HepG2 (cell line): ENCODE measurements around the gene PRDM9. TPM values are rescaled to one million over a fixed set of nuclear protein-coding genes. Genes with fewer than 3 reads are reported as not detected.
A peak's percentile ranks its signal among the peaks of the same experiment; 100 is the strongest.

ENCODE experiments used
- ATAC-seq: fragments of 200-7000 bp; cut with Tn5 transposase; 3 replicates; pipeline ENCODE4 v1.9.1; 2020; ENCODE audit warnings: mild to moderate bottlenecking, moderate library complexity
- BruUV-seq: library from RNA; stranded (reverse); fragments of 400-500 nt; replicated peaks from 2 replicates; lab custom pipeline; 2021; lab: Mats Ljungman, UMichigan
- CTCF ChIA-PET: fragments of 300-600 bp; formaldehyde crosslinking; extraction: SDS; loops from one replicate; lab custom pipeline; 2021; ENCODE audit warnings: low total read pairs, inconsistent platforms, low intra/inter-chr PET ratio; lab: Yijun Ruan, JAX
- POLR2A ChIA-PET: fragments of 350-600 bp; sonication (Branson Sonifier 250); formaldehyde crosslinking; loops from one replicate; lab custom pipeline; 2020; ENCODE audit warnings: antibody characterized with exemption, inconsistent platforms; lab: Yijun Ruan, JAX
- DNase-seq: peaks from one replicate; pipeline ENCODE4 v3.0.0-alpha.2; 2015; ENCODE audit warnings: low spot score
- FAIRE-seq: peaks from 3 replicates; lab custom pipeline; 2011; peaks lifted over from hg19 to GRCh38; lab: Jason Lieb, UNC
- H2AFZ ChIP-seq: one replicate; pipeline ENCODE4 v1.6.1; 2011; ENCODE audit warnings: low read length, inconsistent platforms
- H3K27ac ChIP-seq: fragments of 300-600 bp; 3 replicates; pipeline ENCODE4 v1.8.0; 2011; ENCODE audit warnings: mixed run types, mild to moderate bottlenecking, mixed read lengths, low read length, inconsistent platforms; ENCODE audit not compliant: insufficient read depth; ENCODE audit errors: extremely low read length
- H3K27me3 ChIP-seq, 2 experiments: fragments of 200-600 bp in 1 of 2; 2 replicates in 1 of 2; 3 replicates in 1 of 2; pipeline versions ENCODE4 v1.6.0 to v1.8.0; 2011; ENCODE audit warnings: low read length in 2 of 2, mild to moderate bottlenecking in 2 of 2, moderate library complexity in 2 of 2, inconsistent platforms in 1 of 2; ENCODE audit not compliant: insufficient read depth in 2 of 2, control insufficient read depth in 1 of 2
- H3K36me3 ChIP-seq, 2 experiments: fragments of 200-600 bp in 1 of 2; replicated peaks in 1 of 2; 2 replicates in 1 of 2; 3 replicates in 1 of 2; pipeline versions ENCODE4 v1.5.1 to v1.8.0; 2011; ENCODE audit warnings: low read length in 2 of 2, inconsistent platforms in 1 of 2; ENCODE audit not compliant: insufficient read depth in 2 of 2, control insufficient read depth in 1 of 2
- H3K4me1 ChIP-seq: 2 replicates; pipeline ENCODE4 v1.5.1; 2012; ENCODE audit warnings: low read length, inconsistent platforms; ENCODE audit not compliant: insufficient read depth
- H3K4me2 ChIP-seq: 2 replicates; pipeline ENCODE4 v1.6.0; 2011; ENCODE audit warnings: low read depth, low read length, inconsistent platforms
- H3K4me3 ChIP-seq, 3 experiments: fragments of 200-600 bp in 1 of 3; sonication (generic), shearing (Covaris generic) in 1 of 3; replicated peaks in 1 of 3; 2 replicates each; pipeline ENCODE4 v1.5.1; 2011 to 2016; ENCODE audit warnings: low read length in 3 of 3, inconsistent platforms in 2 of 3, low read depth in 2 of 3, mild to moderate bottlenecking in 2 of 3, control low read depth in 1 of 3, mixed read lengths in 1 of 3; ENCODE audit not compliant: insufficient read depth in 1 of 3
- H3K79me2 ChIP-seq: one replicate; pipeline ENCODE4 v1.6.1; 2011; ENCODE audit warnings: low read length, inconsistent platforms; ENCODE audit not compliant: insufficient read depth
- H3K9ac ChIP-seq: 2 replicates; pipeline ENCODE4 v1.6.0; 2011; ENCODE audit warnings: mild to moderate bottlenecking, low read depth, low read length, inconsistent platforms; ENCODE audit not compliant: insufficient read depth
- H3K9me3 ChIP-seq: 2 replicates; pipeline ENCODE4 v1.5.1; 2012; ENCODE audit warnings: mild to moderate bottlenecking, low read length
- H4K20me1 ChIP-seq: 2 replicates; pipeline ENCODE4 v1.6.0; 2011; ENCODE audit warnings: inconsistent platforms, mild to moderate bottlenecking, low read length, moderate library complexity; ENCODE audit not compliant: insufficient read depth
- BORCS8-MEF2B ChIP-seq: sonication (generic); formaldehyde crosslinking; IDR thresholded peaks from 2 replicates; pipeline ENCODE4 v1.8.0; 2022; ENCODE audit warnings: mild to moderate bottlenecking, missing genetic modification reagents
- E2F5 ChIP-seq: sonication (generic); formaldehyde crosslinking; conservative IDR thresholded peaks from 2 replicates; pipeline ENCODE4 v1.4.0; 2020; ENCODE audit warnings: missing genetic modification reagents
- HNRNPLL ChIP-seq: fragments of 200-400 bp; formaldehyde crosslinking; IDR thresholded peaks from 2 replicates; pipeline ENCODE4 v1.6.1; 2017; ENCODE audit warnings: mild to moderate bottlenecking, low read depth, low read length; ENCODE audit not compliant: poor library complexity, severe bottlenecking
- LCORL ChIP-seq, 2 experiments: fragments of 450-650 bp in 1 of 2; sonication (generic) in 1 of 2; formaldehyde crosslinking in 1 of 2; IDR thresholded peaks; 2 replicates each; pipeline versions ENCODE4 v1.5.0 to v1.6.1; 2017 to 2020; ENCODE audit warnings: antibody characterized with exemption in 1 of 2, missing genetic modification reagents in 1 of 2
- STAG1 ChIP-seq: sonication (generic); formaldehyde crosslinking; IDR thresholded peaks from 2 replicates; pipeline ENCODE4 v1.4.0; 2020; ENCODE audit warnings: missing genetic modification reagents
- TARDBP ChIP-seq: sonication (generic); formaldehyde crosslinking; IDR thresholded peaks from 2 replicates; pipeline ENCODE4 v1.8.0; 2022; ENCODE audit warnings: mild to moderate bottlenecking, missing genetic modification reagents
- ZNF138 ChIP-seq: sonication (generic); formaldehyde crosslinking; IDR thresholded peaks from 2 replicates; pipeline ENCODE4 v1.5.0; 2020; ENCODE audit warnings: mild to moderate bottlenecking, low read depth, missing genetic modification reagents
- ZNF709 ChIP-seq: sonication (generic); formaldehyde crosslinking; IDR thresholded peaks from 2 replicates; pipeline ENCODE4 v1.5.0; 2020; ENCODE audit warnings: mild to moderate bottlenecking, missing genetic modification reagents
- ZNF777 ChIP-seq: sonication (generic); formaldehyde crosslinking; IDR thresholded peaks from 2 replicates; pipeline ENCODE4 v1.4.0; 2020; ENCODE audit warnings: missing genetic modification reagents
- ZNF792 ChIP-seq: IDR thresholded peaks from 2 replicates; pipeline ENCODE4 v1.6.1; 2016
- WGBS: methylation state at CpG from one replicate; pipeline ENCODE4 v1.1.6; 2017; ENCODE audit warnings: low lambda C conversion rate; 5-methylcytosine and 5-hydroxymethylcytosine counted together
- in situ Hi-C: cut with HindIII; loops from 2 replicates; pipeline ENCODE4 v1.10.0; 2017; ENCODE audit warnings: low pct_unique_long_range_greater_than_20kb; ENCODE audit not compliant: extremely low pct_ligation_motif_present
- intact Hi-C: fragments of 100-400 bp; cut with micrococcal nuclease; formaldehyde crosslinking; loops from one replicate; pipeline ENCODE4 v1.10.0; 2022; ENCODE audit not compliant: unreplicated experiment
- polyA plus RNA-seq, 8 experiments: library from polyadenylated mRNA; depleted of rRNA in 3 of 8; stranded (reverse) in 7 of 8; unstranded in 1 of 8; fragments of >200 nt; fragmentation: Illumina TruSeq in 4 of 8; extraction: Trizol in 4 of 8; gene quantifications; 2 replicates each; pipeline versions ENCODE4 v1.2.1 to v1.2.3, GENCODE V29; 2011 to 2016; ENCODE audit warnings: low read depth in 4 of 8, missing spikeins in 1 of 8, mixed read lengths in 1 of 8; ENCODE audit not compliant: insufficient read depth in 1 of 8
- total RNA-seq, 5 experiments: library from RNA; depleted of rRNA; stranded (reverse); fragments of >200 nt; fragmentation: Illumina TruSeq; extraction: Trizol; gene quantifications; 2 replicates each; pipeline ENCODE4 v1.2.3, GENCODE V29; 2016; ENCODE audit warnings: low read depth in 1 of 5
- TF ChIP-seq, protein P1 (sequence below): sonication (generic); formaldehyde crosslinking; IDR thresholded peaks from 2 replicates; pipeline ENCODE4 v1.5.0; 2020; ENCODE audit warnings: mild to moderate bottlenecking, missing genetic modification reagents, moderate library complexity

The PRDM9 gene
- total and polyA plus RNA-seq, 2 of the 13 experiments (the other 11 are each of a cell fraction or from before 2014, with no cell fraction given): not detected

GRCh38 chr5:23506329-23507236 lies 826 bp upstream of the PRDM9 start:
- Histone ChIP-seq H3K4me1 (peaks cover 13% of the 10 kb centered on the region; the same call in 1 of the 2 replicates), H3K79me2 (no peaks in the 10 kb centered on the region), H3K27me3 (no peaks in the 10 kb centered on the region; a peak in 1 of 5 replicates), H3K9ac (peak overlapping the region; percentile 26), H3K4me3 (peak overlapping the region in 2 of 3 experiments; percentile 43 to 56; a peak in 5 of 6 replicates), H2AFZ (peak overlapping the region; percentile 74), H3K4me2 (peak overlapping the region; percentile 69), H4K20me1 (no peaks in the 10 kb centered on the region), H3K27ac (no peak overlapping the region), H3K9me3 (no peaks in the 10 kb centered on the region), H3K36me3 (no peaks in the 10 kb centered on the region)
- DNase-seq (peak; percentile 56), FAIRE-seq (peak; percentile 79), ATAC-seq (peak; percentile 88)
- 9% methylated on average over 13 of the region's 23 CpGs for WGBS
- ChIA-PET CTCF (no interaction called here), POLR2A (no interaction called here)
- intact Hi-C loops (loop anchor here (1.0 kb wide), 2 partner anchors 154 to 297 kb away; no protein-coding TSS in a partner anchor), in situ Hi-C loops (no loop called here)
- TF ChIP-seq ZNF777 (CRISPR knock-in tag) (0 out of 2 replicates have a peak, but pooled peaks have one; percentile 46), ZNF709 (CRISPR knock-in tag) (0 out of 2 replicates have a peak, but pooled peaks have one; percentile 25), E2F5 (CRISPR knock-in tag) (no peak), BORCS8-MEF2B (CRISPR knock-in tag) (no peak), TARDBP (CRISPR knock-in tag) (0 out of 2 replicates have a peak, but pooled peaks have one; percentile 22), LCORL (IDR thresholded peaks at IDR 0.05) (no peak), LCORL (CRISPR knock-in tag; IDR thresholded peaks at IDR 0.05) (peak; percentile 17; the same call in 1 of the 2 replicates), STAG1 (peak; percentile 41), HNRNPLL (peak; percentile 9), ZNF792 (peak; percentile 99), ZNF138 (CRISPR knock-in tag) (no peak)
- TF ChIP-seq, protein P1, sequence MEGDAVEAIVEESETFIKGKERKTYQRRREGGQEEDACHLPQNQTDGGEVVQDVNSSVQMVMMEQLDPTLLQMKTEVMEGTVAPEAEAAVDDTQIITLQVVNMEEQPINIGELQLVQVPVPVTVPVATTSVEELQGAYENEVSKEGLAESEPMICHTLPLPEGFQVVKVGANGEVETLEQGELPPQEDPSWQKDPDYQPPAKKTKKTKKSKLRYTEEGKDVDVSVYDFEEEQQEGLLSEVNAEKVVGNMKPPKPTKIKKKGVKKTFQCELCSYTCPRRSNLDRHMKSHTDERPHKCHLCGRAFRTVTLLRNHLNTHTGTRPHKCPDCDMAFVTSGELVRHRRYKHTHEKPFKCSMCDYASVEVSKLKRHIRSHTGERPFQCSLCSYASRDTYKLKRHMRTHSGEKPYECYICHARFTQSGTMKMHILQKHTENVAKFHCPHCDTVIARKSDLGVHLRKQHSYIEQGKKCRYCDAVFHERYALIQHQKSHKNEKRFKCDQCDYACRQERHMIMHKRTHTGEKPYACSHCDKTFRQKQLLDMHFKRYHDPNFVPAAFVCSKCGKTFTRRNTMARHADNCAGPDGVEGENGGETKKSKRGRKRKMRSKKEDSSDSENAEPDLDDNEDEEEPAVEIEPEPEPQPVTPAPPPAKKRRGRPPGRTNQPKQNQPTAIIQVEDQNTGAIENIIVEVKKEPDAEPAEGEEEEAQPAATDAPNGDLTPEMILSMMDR (CRISPR knock-in tag): peak; percentile 52
- no TSS peak for BruUV-seq
